ENCODE measurements around the gene GABARAPL2. TPM values are rescaled to one million over a fixed set of nuclear protein-coding genes. Genes with fewer than 3 reads are reported as not detected.

The GABARAPL2 gene
- polyA plus RNA-seq, 3 donors: 84.3 to 302 (median 280) TPM

GRCh38 chr16:75559564-75560372 lies 6.4 kb upstream of the GABARAPL2 start:
- H3K9me3 Mint-ChIP-seq: peaks cover 0 to 3% (median 0%) of the 10 kb centered on the region in 7 donors
- H3K27me3 Mint-ChIP-seq (ENCODE audit: low read depth in 3 of 3): peaks cover 30 to 37% (median 30%) of the 10 kb centered on the region in 3 donors
- H3K27ac Mint-ChIP-seq: no peak overlapping the region
- Histone ChIP-seq H3K9me3 (replicated peaks in 1 of 2; ENCODE audit: control insufficient read depth in 1 of 2, insufficient read depth in 1 of 2, low read length in 2 of 2) (no peaks in the 10 kb centered on the region), H3K4me1 (ENCODE audit: control insufficient read depth in 1 of 2, insufficient read depth in 2 of 2, low read length in 2 of 2) (peaks cover 15 to 20% of the 10 kb centered on the region in 2 donors), H3K36me3 (replicated peaks in 1 of 2; ENCODE audit: control insufficient read depth in 1 of 2, insufficient read depth in 2 of 2, low read length in 2 of 2) (no peaks in the 10 kb centered on the region), H2AFZ (ENCODE audit: insufficient read depth, low read depth, low read length, poor library complexity, severe bottlenecking) (no peak overlapping the region), H3K79me2 (ENCODE audit: insufficient read depth, low read length) (no peaks in the 10 kb centered on the region), H3K27ac (ENCODE audit: low read depth in 1 of 2, low read length in 2 of 2) (no peak overlapping the region), H3K9ac (ENCODE audit: insufficient read depth, low read length, poor library complexity, severe bottlenecking) (no peak overlapping the region), H3K4me2 (replicated peaks; ENCODE audit: extremely low read depth, low read length, poor library complexity, severe bottlenecking) (no peak overlapping the region), H3K27me3 (ENCODE audit: control insufficient read depth in 2 of 2, insufficient read depth in 2 of 2, low read length in 2 of 2) (peaks cover 9 to 20% of the 10 kb centered on the region in 2 donors), H4K20me1 (ENCODE audit: insufficient read depth, low read length) (no peaks in the 10 kb centered on the region), H3K4me3 (replicated peaks in 1 of 3; ENCODE audit: low read depth in 2 of 3, low read length in 3 of 3) (no peak overlapping the region)
- TF ChIP-seq CTCF (IDR thresholded peaks at IDR 0.05): no peak
- H3K4me3 Mint-ChIP-seq: no peak overlapping the region
- intact Hi-C loops (cut with micrococcal nuclease): loop anchor here in 1 of 2 donors (5.0 kb wide), 1 partner anchor 42 kb away; no protein-coding TSS in a partner anchor
- 100% methylated on average over 2 of the region's 10 CpGs for WGBS (ENCODE audit: insufficient coverage)
- H3K4me1 Mint-ChIP-seq: peaks cover 15% of the 10 kb centered on the region
- no peak for DNase-seq
- H3K36me3 Mint-ChIP-seq: no peaks in the 10 kb centered on the region

GRCh38 chr16:75565640-75566039 lies 539 bp upstream of the GABARAPL2 start:
- H3K27me3 Mint-ChIP-seq (ENCODE audit: low read depth in 3 of 3): peaks cover 15 to 18% (median 16%) of the 10 kb centered on the region in 3 donors
- peak overlapping the region; percentile 95 to 100 (median 99) for H3K27ac Mint-ChIP-seq
- H3K9me3 Mint-ChIP-seq: peaks cover 0 to 2% (median 0%) of the 10 kb centered on the region in 7 donors
- DNase-seq: no peak
- WGBS (ENCODE audit: insufficient coverage): 3% methylated on average over 10 of the region's 15 CpGs
- peaks cover 16 to 30% of the 10 kb centered on the region in 2 donors for H3K36me3 ChIP-seq (replicated peaks in 1 of 2; ENCODE audit: control insufficient read depth in 1 of 2, insufficient read depth in 2 of 2, low read length in 2 of 2)
- peaks cover 3 to 8% of the 10 kb centered on the region in 2 donors for H3K27me3 ChIP-seq (ENCODE audit: control insufficient read depth in 2 of 2, insufficient read depth in 2 of 2, low read length in 2 of 2)
- peak overlapping the region; percentile 76 to 92 (median 87) for H3K4me3 ChIP-seq (replicated peaks in 1 of 3; ENCODE audit: low read depth in 2 of 3, low read length in 3 of 3)
- H3K79me2 ChIP-seq (ENCODE audit: insufficient read depth, low read length): peaks cover 24% of the 10 kb centered on the region
- no peak for TF ChIP-seq CTCF (IDR thresholded peaks at IDR 0.05)
- peaks cover 23 to 24% of the 10 kb centered on the region in 2 donors for H3K36me3 Mint-ChIP-seq
- peaks cover 41% of the 10 kb centered on the region for H4K20me1 ChIP-seq (ENCODE audit: insufficient read depth, low read length)
- peaks cover 44% of the 10 kb centered on the region for H3K4me1 Mint-ChIP-seq
- H3K4me2 ChIP-seq (replicated peaks; ENCODE audit: extremely low read depth, low read length, poor library complexity, severe bottlenecking): peak overlapping the region; percentile 97
- H2AFZ ChIP-seq (ENCODE audit: insufficient read depth, low read depth, low read length, poor library complexity, severe bottlenecking): peak overlapping the region; percentile 89
- H3K4me1 ChIP-seq (ENCODE audit: control insufficient read depth in 1 of 2, insufficient read depth in 2 of 2, low read length in 2 of 2): peaks cover 30 to 40% of the 10 kb centered on the region in 2 donors
- H3K9me3 ChIP-seq (replicated peaks in 1 of 2; ENCODE audit: control insufficient read depth in 1 of 2, insufficient read depth in 1 of 2, low read length in 2 of 2): no peaks in the 10 kb centered on the region
- intact Hi-C loops (cut with micrococcal nuclease): loop anchor here (5.0 kb wide), 5 partner anchors 48 to 1627 kb away; partner anchors contain the start of genes ADAT1 (in 2 of the 2), CFDP1 (in 2 of the 2), MON1B (in 1 of the 2) and TMEM170A (in 1 of the 2)
- H3K4me3 Mint-ChIP-seq: peak overlapping the region; percentile 98 to 100
- H3K9ac ChIP-seq (ENCODE audit: insufficient read depth, low read length, poor library complexity, severe bottlenecking): peak overlapping the region; percentile 86
- peak overlapping the region; percentile 79 to 93 for H3K27ac ChIP-seq (ENCODE audit: low read depth in 1 of 2, low read length in 2 of 2)
